ENCODE results near the gene SERPINE2. TPM values are rescaled to one million over a fixed set of nuclear protein-coding genes. Genes with fewer than 3 reads are reported as not detected.
A peak's percentile ranks its signal among the peaks of the same experiment; 100 is the strongest.

SERPINE2 gene
- total RNA-seq, 1 experiment from 2014 or later = 231 TPM

DNA sequence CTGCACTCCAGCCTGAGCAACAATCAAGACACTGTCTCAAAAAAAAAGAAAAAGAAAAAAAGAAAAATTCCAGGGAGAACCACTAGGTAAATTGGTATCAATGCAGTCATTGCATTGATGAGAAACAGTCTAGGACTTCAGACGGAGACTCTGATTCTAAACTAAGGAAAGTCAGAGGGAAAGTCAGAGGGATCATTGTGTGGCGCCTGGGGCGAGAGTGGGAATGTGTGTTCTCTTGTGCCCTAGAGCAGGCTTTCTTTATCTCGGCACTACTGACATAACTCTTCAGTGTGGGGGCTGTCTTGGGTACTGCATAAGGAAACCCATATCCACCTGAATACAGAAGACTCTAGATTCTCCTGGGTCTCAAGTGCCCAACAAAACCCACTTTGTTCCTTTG lies 24.8 kb downstream of the SERPINE2 start:
- ChIA-PET CTCF (no interaction called here), POLR2A (interaction anchor here (1.1 kb wide), 1 partner anchor 22 kb away, joined by 3 read pairs; no protein-coding TSS in a partner anchor)
- no TSS peak for BruUV-seq (replicated peaks)
- TF ChIP-seq, protein P1, sequence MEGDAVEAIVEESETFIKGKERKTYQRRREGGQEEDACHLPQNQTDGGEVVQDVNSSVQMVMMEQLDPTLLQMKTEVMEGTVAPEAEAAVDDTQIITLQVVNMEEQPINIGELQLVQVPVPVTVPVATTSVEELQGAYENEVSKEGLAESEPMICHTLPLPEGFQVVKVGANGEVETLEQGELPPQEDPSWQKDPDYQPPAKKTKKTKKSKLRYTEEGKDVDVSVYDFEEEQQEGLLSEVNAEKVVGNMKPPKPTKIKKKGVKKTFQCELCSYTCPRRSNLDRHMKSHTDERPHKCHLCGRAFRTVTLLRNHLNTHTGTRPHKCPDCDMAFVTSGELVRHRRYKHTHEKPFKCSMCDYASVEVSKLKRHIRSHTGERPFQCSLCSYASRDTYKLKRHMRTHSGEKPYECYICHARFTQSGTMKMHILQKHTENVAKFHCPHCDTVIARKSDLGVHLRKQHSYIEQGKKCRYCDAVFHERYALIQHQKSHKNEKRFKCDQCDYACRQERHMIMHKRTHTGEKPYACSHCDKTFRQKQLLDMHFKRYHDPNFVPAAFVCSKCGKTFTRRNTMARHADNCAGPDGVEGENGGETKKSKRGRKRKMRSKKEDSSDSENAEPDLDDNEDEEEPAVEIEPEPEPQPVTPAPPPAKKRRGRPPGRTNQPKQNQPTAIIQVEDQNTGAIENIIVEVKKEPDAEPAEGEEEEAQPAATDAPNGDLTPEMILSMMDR (IDR thresholded peaks at IDR 0.05; ENCODE audit: unreplicated experiment) = no peak
- H3K36me3 Mint-ChIP-seq (ENCODE audit: insufficient read depth, unreplicated experiment) = no peaks in the 10 kb centered on the region
- no peaks in the 10 kb centered on the region for H3K9me3 Mint-ChIP-seq (ENCODE audit: unreplicated experiment)
- no peaks in the 10 kb centered on the region for H3K27me3 Mint-ChIP-seq (ENCODE audit: insufficient read depth, unreplicated experiment)
- intact Hi-C loops (cut with micrococcal nuclease) = no loop called here
- H3K27ac Mint-ChIP-seq (ENCODE audit: low read depth, unreplicated experiment) = no peak overlapping the region
- DNase-seq (ENCODE audit: unreplicated experiment) = no peak
- H3K4me3 Mint-ChIP-seq (ENCODE audit: unreplicated experiment) = no peak overlapping the region
- H3K4me1 Mint-ChIP-seq (ENCODE audit: insufficient read depth, unreplicated experiment) = peaks cover 30% of the 10 kb centered on the region

DNA sequence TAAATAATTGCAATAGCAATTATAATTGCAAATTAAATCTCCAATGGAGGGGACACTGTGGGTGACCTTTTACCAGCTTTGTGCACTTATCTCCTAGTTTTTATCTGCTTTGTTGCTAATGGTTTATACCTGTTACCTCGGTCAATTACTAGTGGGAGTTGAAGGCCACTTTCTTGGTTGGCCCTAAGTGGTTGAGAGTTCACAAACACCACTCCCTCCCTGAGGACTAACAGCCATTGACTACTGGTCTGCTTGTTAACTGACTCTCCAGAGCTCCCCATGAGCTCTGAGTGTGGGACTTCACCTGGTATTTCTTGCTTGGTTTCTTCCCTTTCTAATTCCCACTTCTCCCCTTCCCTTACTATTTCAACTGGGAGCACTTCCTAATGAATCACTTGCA lies 27.2 kb downstream of the SERPINE2 start:
- TF ChIP-seq, protein P1 (IDR thresholded peaks at IDR 0.05; ENCODE audit: unreplicated experiment) = no peak
- CTCF ChIA-PET = interaction anchor here (2.5 kb wide), 1 partner anchor 18 kb away, joined by 8 read pairs; no protein-coding TSS in a partner anchor
- no TSS peak for BruUV-seq (replicated peaks)
- Mint-ChIP-seq H3K4me3 (ENCODE audit: unreplicated experiment) (no peak overlapping the region), H3K9me3 (ENCODE audit: unreplicated experiment) (no peaks in the 10 kb centered on the region), H3K4me1 (ENCODE audit: insufficient read depth, unreplicated experiment) (peaks cover 27% of the 10 kb centered on the region), H3K27ac (ENCODE audit: low read depth, unreplicated experiment) (no peak overlapping the region), H3K27me3 (ENCODE audit: insufficient read depth, unreplicated experiment) (no peaks in the 10 kb centered on the region), H3K36me3 (ENCODE audit: insufficient read depth, unreplicated experiment) (peaks cover 7% of the 10 kb centered on the region)
- POLR2A ChIA-PET = interaction anchor here (0.6 kb wide), 1 partner anchor 41 kb away, joined by 3 read pairs; no protein-coding TSS in a partner anchor
- intact Hi-C loops (cut with micrococcal nuclease) = no loop called here
- DNase-seq (ENCODE audit: unreplicated experiment) = no peak

DNA sequence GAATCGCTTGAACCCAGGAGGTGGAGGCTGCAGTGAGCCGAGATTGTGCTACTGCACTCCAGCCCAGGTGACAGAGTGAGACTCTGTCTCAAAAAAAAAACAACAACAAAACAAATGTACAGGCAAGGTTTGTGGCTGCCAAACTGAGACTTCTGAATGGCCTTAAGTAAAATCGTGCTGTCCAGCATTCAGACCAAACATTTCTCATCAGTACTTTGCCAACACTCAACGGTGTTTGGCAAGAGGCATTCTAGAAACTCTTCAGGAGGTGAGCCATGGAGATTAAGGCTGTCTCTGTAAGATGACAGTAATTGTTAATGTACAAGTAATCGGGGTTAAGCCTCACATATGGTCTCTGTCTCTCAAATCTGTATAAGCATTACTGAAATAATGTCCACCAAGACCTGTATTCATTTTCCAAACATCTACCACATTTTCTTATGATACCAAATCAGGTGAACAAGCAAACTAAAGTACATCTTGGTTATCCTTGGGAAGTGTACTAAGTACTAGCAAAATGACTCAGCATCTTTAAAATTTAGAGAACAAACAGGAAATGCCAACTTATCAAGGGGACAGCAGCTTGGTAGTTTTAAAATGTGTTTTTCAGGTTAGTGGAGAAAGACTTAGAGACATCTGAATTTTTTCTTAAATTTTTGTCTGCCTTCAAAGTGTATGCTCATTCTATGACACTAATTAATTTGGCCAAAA lies 29.3 kb downstream of the SERPINE2 start:
- CTCF ChIA-PET = interaction anchor here (1.3 kb wide), 2 partner anchors 16 to 39 kb away, joined by 4 to 7 read pairs; no protein-coding TSS in a partner anchor
- Mint-ChIP-seq H3K27ac (ENCODE audit: low read depth, unreplicated experiment) (peak overlapping the region; percentile 75), H3K4me1 (ENCODE audit: insufficient read depth, unreplicated experiment) (peaks cover 12% of the 10 kb centered on the region), H3K4me3 (ENCODE audit: unreplicated experiment) (no peak overlapping the region), H3K27me3 (ENCODE audit: insufficient read depth, unreplicated experiment) (no peaks in the 10 kb centered on the region), H3K36me3 (ENCODE audit: insufficient read depth, unreplicated experiment) (peaks cover 7% of the 10 kb centered on the region), H3K9me3 (ENCODE audit: unreplicated experiment) (no peaks in the 10 kb centered on the region)
- TF ChIP-seq, protein P1 (IDR thresholded peaks at IDR 0.05; ENCODE audit: unreplicated experiment) = no peak
- BruUV-seq (replicated peaks) = no TSS peak
- POLR2A ChIA-PET = interaction anchor here (1.3 kb wide), 1 partner anchor 16 kb away, joined by 3 read pairs; no protein-coding TSS in a partner anchor
- intact Hi-C loops (cut with micrococcal nuclease) = no loop called here
- peak; percentile 16 for DNase-seq (ENCODE audit: unreplicated experiment)

- DNase-seq (ENCODE audit: unreplicated experiment) = no peak
- H3K4me1 Mint-ChIP-seq (ENCODE audit: insufficient read depth, unreplicated experiment) = peaks cover 12% of the 10 kb centered on the region
- TF ChIP-seq, protein P1 (IDR thresholded peaks at IDR 0.05; ENCODE audit: unreplicated experiment) = no peak
- no TSS peak for BruUV-seq (replicated peaks)
- H3K27ac Mint-ChIP-seq (ENCODE audit: low read depth, unreplicated experiment) = peak overlapping the region; percentile 75
- no peaks in the 10 kb centered on the region for H3K9me3 Mint-ChIP-seq (ENCODE audit: unreplicated experiment)
- no peaks in the 10 kb centered on the region for H3K27me3 Mint-ChIP-seq (ENCODE audit: insufficient read depth, unreplicated experiment)
- POLR2A ChIA-PET = no interaction called here
- CTCF ChIA-PET = interaction anchor here (0.5 to 1.7 kb wide), 3 partner anchors 15 to 118 kb away, joined by 3 to 7 read pairs (median 4); no protein-coding TSS in a partner anchor
- H3K36me3 Mint-ChIP-seq (ENCODE audit: insufficient read depth, unreplicated experiment) = peaks cover 7% of the 10 kb centered on the region
- intact Hi-C loops (cut with micrococcal nuclease) = no loop called here
- H3K4me3 Mint-ChIP-seq (ENCODE audit: unreplicated experiment) = no peak overlapping the region
Measured at GRCh38 chr2:224008702-224009261, 30.3 kb downstream of the SERPINE2 start.
